Measurements from ENCODE around the gene CHSY1. TPM values are rescaled to one million over a fixed set of nuclear protein-coding genes. Genes with fewer than 3 reads are reported as not detected.

CHSY1 gene
- total RNA-seq, 1 donor from 2014 or later = 23.3 TPM

DNA sequence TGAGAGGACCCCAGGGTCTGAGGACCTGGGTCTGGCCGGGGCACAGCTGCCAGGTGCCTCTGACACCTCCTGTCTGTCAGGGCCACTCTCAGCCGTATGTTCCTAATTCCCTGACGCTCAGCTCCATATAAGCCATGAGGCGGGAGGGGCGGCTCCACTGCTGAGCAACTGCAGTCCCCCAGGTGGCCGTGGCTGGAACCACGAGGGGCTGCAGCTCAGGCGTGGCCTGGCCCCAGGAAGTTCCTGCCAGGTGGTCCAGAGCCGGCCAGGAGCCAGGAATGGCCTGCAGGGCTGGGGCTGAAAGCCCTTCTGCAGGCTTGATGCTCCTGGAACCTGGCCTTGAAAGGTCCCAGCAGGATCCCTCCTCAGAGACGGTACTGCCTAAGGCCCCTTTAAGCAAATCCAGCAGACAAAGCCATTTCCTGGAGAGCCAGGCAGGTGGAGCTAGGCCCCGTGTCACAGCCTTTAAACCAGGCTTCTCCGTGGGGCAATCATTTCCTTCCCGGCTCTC is 118.0 kb downstream of the CHSY1 start:
- no peak for TF ChIP-seq EZH2phosphoT487 (IDR thresholded peaks at IDR 0.05)
- TF ChIP-seq EZH2 (IDR thresholded peaks at IDR 0.05) = no peak
- TF ChIP-seq, protein P1, sequence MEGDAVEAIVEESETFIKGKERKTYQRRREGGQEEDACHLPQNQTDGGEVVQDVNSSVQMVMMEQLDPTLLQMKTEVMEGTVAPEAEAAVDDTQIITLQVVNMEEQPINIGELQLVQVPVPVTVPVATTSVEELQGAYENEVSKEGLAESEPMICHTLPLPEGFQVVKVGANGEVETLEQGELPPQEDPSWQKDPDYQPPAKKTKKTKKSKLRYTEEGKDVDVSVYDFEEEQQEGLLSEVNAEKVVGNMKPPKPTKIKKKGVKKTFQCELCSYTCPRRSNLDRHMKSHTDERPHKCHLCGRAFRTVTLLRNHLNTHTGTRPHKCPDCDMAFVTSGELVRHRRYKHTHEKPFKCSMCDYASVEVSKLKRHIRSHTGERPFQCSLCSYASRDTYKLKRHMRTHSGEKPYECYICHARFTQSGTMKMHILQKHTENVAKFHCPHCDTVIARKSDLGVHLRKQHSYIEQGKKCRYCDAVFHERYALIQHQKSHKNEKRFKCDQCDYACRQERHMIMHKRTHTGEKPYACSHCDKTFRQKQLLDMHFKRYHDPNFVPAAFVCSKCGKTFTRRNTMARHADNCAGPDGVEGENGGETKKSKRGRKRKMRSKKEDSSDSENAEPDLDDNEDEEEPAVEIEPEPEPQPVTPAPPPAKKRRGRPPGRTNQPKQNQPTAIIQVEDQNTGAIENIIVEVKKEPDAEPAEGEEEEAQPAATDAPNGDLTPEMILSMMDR (IDR thresholded peaks at IDR 0.05) = no peak
- H3K36me3 Mint-ChIP-seq = peaks cover 2% of the 10 kb centered on the region
- Histone ChIP-seq H3K4me2 (no peak overlapping the region), H3K9me3 (ENCODE audit: low read depth) (no peaks in the 10 kb centered on the region), H3K4me3 (no peak overlapping the region), H3K9ac (no peak overlapping the region), H4K20me1 (ENCODE audit: low read depth) (no peaks in the 10 kb centered on the region), H3F3A (ENCODE audit: low read depth) (no peaks in the 10 kb centered on the region), H3K79me2 (ENCODE audit: low read depth) (no peaks in the 10 kb centered on the region), H2AFZ (replicated peaks) (no peak overlapping the region), H3K27me3 (no peaks in the 10 kb centered on the region), H3K27ac (no peak overlapping the region), H3K4me1 (no peaks in the 10 kb centered on the region), H3K36me3 (no peaks in the 10 kb centered on the region)
- peaks cover 7% of the 10 kb centered on the region for H3K27me3 Mint-ChIP-seq (ENCODE audit: insufficient read depth, low read depth)
- peaks cover 16% of the 10 kb centered on the region for H3K4me1 Mint-ChIP-seq
- H3K4me3 Mint-ChIP-seq = no peak overlapping the region
- H3K9me3 Mint-ChIP-seq = peaks cover 7% of the 10 kb centered on the region
- no peak for DNase-seq (ENCODE audit: low spot score)
- H3K27ac Mint-ChIP-seq = no peak overlapping the region

DNA sequence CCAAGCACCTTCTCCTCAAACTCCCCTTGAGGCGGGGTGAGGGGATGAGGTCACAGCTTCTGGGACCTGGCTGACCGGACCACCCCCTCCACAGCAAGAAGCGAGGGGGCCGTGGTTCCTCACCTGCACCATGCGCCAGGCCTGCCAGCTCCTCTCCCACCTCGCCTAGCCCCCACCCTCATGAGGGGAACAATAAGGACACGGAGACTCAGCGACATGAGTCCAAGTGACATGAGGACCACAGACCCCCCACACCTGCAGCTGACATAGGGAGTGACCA is 118.7 kb downstream of the CHSY1 start:
- Mint-ChIP-seq H3K9me3 (peaks cover 11% of the 10 kb centered on the region), H3K27me3 (ENCODE audit: insufficient read depth, low read depth) (peaks cover 7% of the 10 kb centered on the region), H3K27ac (no peak overlapping the region), H3K4me3 (no peak overlapping the region), H3K36me3 (peaks cover 2% of the 10 kb centered on the region), H3K4me1 (peaks cover 14% of the 10 kb centered on the region)
- no peaks in the 10 kb centered on the region for H3K27me3 ChIP-seq
- no peak overlapping the region for H3K9ac ChIP-seq
- peaks cover 3% of the 10 kb centered on the region for H3F3A ChIP-seq (ENCODE audit: low read depth)
- no peaks in the 10 kb centered on the region for H3K36me3 ChIP-seq
- H2AFZ ChIP-seq (replicated peaks) = no peak overlapping the region
- no peak overlapping the region for H3K4me2 ChIP-seq
- no peaks in the 10 kb centered on the region for H3K9me3 ChIP-seq (ENCODE audit: low read depth)
- H3K4me3 ChIP-seq = no peak overlapping the region
- H3K79me2 ChIP-seq (ENCODE audit: low read depth) = no peaks in the 10 kb centered on the region
- H3K27ac ChIP-seq = no peak overlapping the region
- H4K20me1 ChIP-seq (ENCODE audit: low read depth) = no peaks in the 10 kb centered on the region
- no peak for TF ChIP-seq EZH2 (IDR thresholded peaks at IDR 0.05)
- TF ChIP-seq, protein P1 (IDR thresholded peaks at IDR 0.05) = no peak
- TF ChIP-seq EZH2phosphoT487 (IDR thresholded peaks at IDR 0.05) = no peak
- DNase-seq (ENCODE audit: low spot score) = no peak
- H3K4me1 ChIP-seq = no peaks in the 10 kb centered on the region

DNA sequence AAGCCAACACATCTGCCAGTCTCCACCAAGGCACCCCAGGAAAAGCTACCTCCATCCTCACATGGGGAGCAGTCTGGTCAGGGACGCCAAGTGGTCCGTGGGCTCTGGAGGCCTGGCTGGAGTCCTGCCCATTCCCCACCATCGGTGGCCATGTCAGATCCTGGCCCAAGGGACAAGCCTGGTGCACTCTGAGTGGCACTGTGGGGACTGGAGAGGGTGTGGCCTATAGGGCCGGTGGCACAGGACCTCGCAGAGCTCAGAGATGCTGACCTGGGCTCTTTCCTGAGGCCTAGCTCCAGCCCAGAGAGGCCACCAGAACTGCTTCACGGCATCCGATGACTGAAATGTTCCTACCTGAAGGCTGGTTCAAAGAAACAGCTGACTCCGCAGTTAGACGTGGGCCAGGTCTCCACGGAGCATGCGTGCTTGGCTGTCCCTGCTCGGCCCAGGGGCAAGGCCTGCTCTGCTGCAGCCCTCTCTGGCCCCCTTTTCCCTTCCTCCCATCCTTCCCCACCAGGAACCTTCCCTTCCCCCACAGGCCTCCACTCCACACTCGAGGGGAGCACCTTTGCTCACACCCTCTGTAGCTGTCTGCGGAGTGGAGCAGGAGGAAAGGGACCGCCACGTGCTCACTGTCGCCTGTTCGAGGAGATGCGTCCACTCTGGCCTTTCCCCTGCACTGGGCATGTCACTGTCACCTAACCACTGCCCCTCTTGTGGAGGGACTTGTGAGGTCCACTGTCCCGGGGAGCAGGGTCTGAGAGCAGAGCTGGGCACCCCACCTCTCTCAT is 119.3 kb downstream of the CHSY1 start:
- Mint-ChIP-seq H3K36me3 (peaks cover 2% of the 10 kb centered on the region), H3K9me3 (peaks cover 15% of the 10 kb centered on the region), H3K27ac (no peak overlapping the region), H3K4me1 (peaks cover 19% of the 10 kb centered on the region), H3K4me3 (no peak overlapping the region), H3K27me3 (ENCODE audit: insufficient read depth, low read depth) (peaks cover 10% of the 10 kb centered on the region)
- H3K9me3 ChIP-seq (ENCODE audit: low read depth) = no peaks in the 10 kb centered on the region
- no peak for DNase-seq (ENCODE audit: low spot score)
- TF ChIP-seq, protein P1 (IDR thresholded peaks at IDR 0.05) = no peak
- no peak overlapping the region for H2AFZ ChIP-seq (replicated peaks)
- H3K4me2 ChIP-seq = no peak overlapping the region
- no peak overlapping the region for H3K9ac ChIP-seq
- H3K36me3 ChIP-seq = no peaks in the 10 kb centered on the region
- no peak overlapping the region for H3K27ac ChIP-seq
- no peaks in the 10 kb centered on the region for H4K20me1 ChIP-seq (ENCODE audit: low read depth)
- peaks cover 2% of the 10 kb centered on the region for H3K4me1 ChIP-seq
- H3K79me2 ChIP-seq (ENCODE audit: low read depth) = no peaks in the 10 kb centered on the region
- H3K4me3 ChIP-seq = no peak overlapping the region
- H3K27me3 ChIP-seq = no peaks in the 10 kb centered on the region
- H3F3A ChIP-seq (ENCODE audit: low read depth) = peaks cover 8% of the 10 kb centered on the region

Data from neural progenitor cell (in vitro differentiated cells).